WTC11 (cell line): ENCODE measurements around the gene PEX16. TPM values are rescaled to one million over a fixed set of nuclear protein-coding genes. Genes with fewer than 3 reads are reported as not detected.

Experiments used
- ATAC-seq: fragments of 200-7000 bp; cut with Tn5 transposase; 2 replicates; pipeline ENCODE4 v1.10.0; 2021; ENCODE audit warnings: mild to moderate bottlenecking, moderate library complexity
- CTCF ChIA-PET: fragments of 300-600 bp; sonication (Branson Sonifier 250); formaldehyde crosslinking; loops from one replicate; lab custom pipeline; 2021; ENCODE audit warnings: antibody characterized with exemption; lab: Charles Lee
- POLR2A ChIA-PET: fragments of 350-600 bp; sonication (Branson Sonifier 250); formaldehyde crosslinking; loops from one replicate; lab custom pipeline; 2021; ENCODE audit warnings: antibody characterized with exemption; lab: Charles Lee
- DNase-seq: peaks from one replicate; pipeline ENCODE4 v3.0.0; 2021; ENCODE audit warnings: low spot score
- H3K27ac Mint-ChIP-seq: 2 replicates; pipeline ENCODE4 v1.8.0; 2021; ENCODE audit warnings: mixed read lengths
- H3K27me3 Mint-ChIP-seq: 2 replicates; pipeline ENCODE4 v1.8.0; 2021; ENCODE audit warnings: low read depth, mild to moderate bottlenecking, moderate library complexity, mixed read lengths
- H3K36me3 Mint-ChIP-seq: 2 replicates; pipeline ENCODE4 v1.8.0; 2021; ENCODE audit warnings: mixed read lengths
- H3K4me1 Mint-ChIP-seq: 2 replicates; pipeline ENCODE4 v1.8.0; 2022; ENCODE audit warnings: mixed read lengths
- H3K4me3 Mint-ChIP-seq: 2 replicates; pipeline ENCODE4 v1.8.0; 2021; ENCODE audit warnings: mild to moderate bottlenecking, moderate library complexity, mixed read lengths
- H3K9me3 Mint-ChIP-seq: 2 replicates; pipeline ENCODE4 v1.8.0; 2021; ENCODE audit warnings: mixed read lengths
- ARID4B ChIP-seq: sonication (generic); formaldehyde crosslinking; IDR thresholded peaks from 2 replicates; pipeline ENCODE4 v1.8.0; 2023; ENCODE audit warnings: missing genetic modification reagents, mild to moderate bottlenecking, borderline replicate concordance
- ATF1 ChIP-seq: sonication (generic); formaldehyde crosslinking; IDR thresholded peaks from 2 replicates; pipeline ENCODE4 v1.8.1; 2023; ENCODE audit warnings: mild to moderate bottlenecking, moderate library complexity, missing genetic modification reagents
- ATF6 ChIP-seq: sonication (generic); formaldehyde crosslinking; IDR thresholded peaks from 2 replicates; pipeline ENCODE4 v1.8.1; 2023; ENCODE audit warnings: mild to moderate bottlenecking, missing genetic modification reagents
- CREB1 ChIP-seq: sonication (generic); formaldehyde crosslinking; IDR thresholded peaks from 2 replicates; pipeline ENCODE4 v1.8.0; 2023; ENCODE audit warnings: mild to moderate bottlenecking, missing genetic modification reagents
- GABPB1 ChIP-seq: sonication (generic); formaldehyde crosslinking; IDR thresholded peaks from 2 replicates; pipeline ENCODE4 v1.8.1; 2023; ENCODE audit warnings: mild to moderate bottlenecking, missing genetic modification reagents
- IRF2 ChIP-seq: sonication (generic); formaldehyde crosslinking; IDR thresholded peaks from 2 replicates; pipeline ENCODE4 v1.8.0; 2022; ENCODE audit warnings: low read depth, missing genetic modification reagents, borderline replicate concordance
- NFYB ChIP-seq: sonication (generic); formaldehyde crosslinking; conservative IDR thresholded peaks from 2 replicates; pipeline ENCODE4 v1.8.0; 2022; ENCODE audit warnings: low read depth, missing genetic modification reagents
- PRRX2 ChIP-seq: fragments of 250-450 bp; sonication (Bioruptor Pico); IDR thresholded peaks from 2 replicates; pipeline ENCODE4 v1.8.0; 2021; ENCODE audit warnings: mild to moderate bottlenecking
- RELA ChIP-seq: sonication (generic); formaldehyde crosslinking; IDR thresholded peaks from 2 replicates; pipeline ENCODE4 v1.8.1; 2022; ENCODE audit warnings: missing genetic modification reagents, mild to moderate bottlenecking, borderline replicate concordance
- SP1 ChIP-seq: sonication (generic); formaldehyde crosslinking; conservative IDR thresholded peaks from 2 replicates; pipeline ENCODE4 v1.8.1; 2022; ENCODE audit warnings: missing genetic modification reagents
- STAT6 ChIP-seq: sonication (generic); formaldehyde crosslinking; conservative IDR thresholded peaks from 2 replicates; pipeline ENCODE4 v1.8.1; 2023; ENCODE audit warnings: mild to moderate bottlenecking, low read depth, missing genetic modification reagents, moderate library complexity
- TCF7 ChIP-seq: sonication (generic); formaldehyde crosslinking; IDR thresholded peaks from 2 replicates; pipeline ENCODE4 v1.8.0; 2022; ENCODE audit warnings: mild to moderate bottlenecking, low read depth, missing genetic modification reagents, moderate library complexity
- ZBTB21 ChIP-seq: sonication (generic); formaldehyde crosslinking; IDR thresholded peaks from 2 replicates; pipeline ENCODE4 v1.8.1; 2023; ENCODE audit warnings: mild to moderate bottlenecking, missing genetic modification reagents, borderline replicate concordance
- ZNF232 ChIP-seq: sonication (generic); formaldehyde crosslinking; IDR thresholded peaks from 2 replicates; pipeline ENCODE4 v1.8.0; 2022; ENCODE audit warnings: mild to moderate bottlenecking, missing genetic modification reagents
- ZNF396 ChIP-seq: fragments of 250-450 bp; sonication (Bioruptor Pico); IDR thresholded peaks from 2 replicates; pipeline ENCODE4 v1.8.0; 2021; ENCODE audit warnings: mild to moderate bottlenecking, moderate library complexity, borderline replicate concordance
- ZNF423 ChIP-seq: fragments of 250-450 bp; sonication (Bioruptor Pico); IDR thresholded peaks from 2 replicates; pipeline ENCODE4 v2.1.2; 2022; ENCODE audit warnings: mild to moderate bottlenecking, moderate library complexity
- total RNA-seq: library from RNA; stranded (reverse); gene quantifications from 3 replicates; pipeline ENCODE4 v1.2.3, GENCODE V29; 2021
- TF ChIP-seq, protein P1 (sequence below): fragments of 250-450 bp; sonication (Bioruptor Pico); IDR thresholded peaks from 2 replicates; pipeline ENCODE4 v1.9.0; 2021; ENCODE audit warnings: mild to moderate bottlenecking, borderline replicate concordance

The PEX16 gene
- total RNA-seq, 1 experiment from 2014 or later, result 39.3 TPM

- TF ChIP-seq, protein P1, sequence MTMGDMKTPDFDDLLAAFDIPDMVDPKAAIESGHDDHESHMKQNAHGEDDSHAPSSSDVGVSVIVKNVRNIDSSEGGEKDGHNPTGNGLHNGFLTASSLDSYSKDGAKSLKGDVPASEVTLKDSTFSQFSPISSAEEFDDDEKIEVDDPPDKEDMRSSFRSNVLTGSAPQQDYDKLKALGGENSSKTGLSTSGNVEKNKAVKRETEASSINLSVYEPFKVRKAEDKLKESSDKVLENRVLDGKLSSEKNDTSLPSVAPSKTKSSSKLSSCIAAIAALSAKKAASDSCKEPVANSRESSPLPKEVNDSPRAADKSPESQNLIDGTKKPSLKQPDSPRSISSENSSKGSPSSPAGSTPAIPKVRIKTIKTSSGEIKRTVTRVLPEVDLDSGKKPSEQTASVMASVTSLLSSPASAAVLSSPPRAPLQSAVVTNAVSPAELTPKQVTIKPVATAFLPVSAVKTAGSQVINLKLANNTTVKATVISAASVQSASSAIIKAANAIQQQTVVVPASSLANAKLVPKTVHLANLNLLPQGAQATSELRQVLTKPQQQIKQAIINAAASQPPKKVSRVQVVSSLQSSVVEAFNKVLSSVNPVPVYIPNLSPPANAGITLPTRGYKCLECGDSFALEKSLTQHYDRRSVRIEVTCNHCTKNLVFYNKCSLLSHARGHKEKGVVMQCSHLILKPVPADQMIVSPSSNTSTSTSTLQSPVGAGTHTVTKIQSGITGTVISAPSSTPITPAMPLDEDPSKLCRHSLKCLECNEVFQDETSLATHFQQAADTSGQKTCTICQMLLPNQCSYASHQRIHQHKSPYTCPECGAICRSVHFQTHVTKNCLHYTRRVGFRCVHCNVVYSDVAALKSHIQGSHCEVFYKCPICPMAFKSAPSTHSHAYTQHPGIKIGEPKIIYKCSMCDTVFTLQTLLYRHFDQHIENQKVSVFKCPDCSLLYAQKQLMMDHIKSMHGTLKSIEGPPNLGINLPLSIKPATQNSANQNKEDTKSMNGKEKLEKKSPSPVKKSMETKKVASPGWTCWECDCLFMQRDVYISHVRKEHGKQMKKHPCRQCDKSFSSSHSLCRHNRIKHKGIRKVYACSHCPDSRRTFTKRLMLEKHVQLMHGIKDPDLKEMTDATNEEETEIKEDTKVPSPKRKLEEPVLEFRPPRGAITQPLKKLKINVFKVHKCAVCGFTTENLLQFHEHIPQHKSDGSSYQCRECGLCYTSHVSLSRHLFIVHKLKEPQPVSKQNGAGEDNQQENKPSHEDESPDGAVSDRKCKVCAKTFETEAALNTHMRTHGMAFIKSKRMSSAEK (CRISPR knock-in tag), result no peak
- TF ChIP-seq TCF7, result no peak
- 0 out of 2 replicates have a peak, but pooled peaks have one; percentile 43 for TF ChIP-seq NFYB
- no peak for TF ChIP-seq GABPB1 (CRISPR knock-in tag)
- TF ChIP-seq ZNF396 (CRISPR knock-in tag), result no peak
- no peak for TF ChIP-seq CREB1 (CRISPR knock-in tag)
- TF ChIP-seq PRRX2 (CRISPR knock-in tag), result no peak
- TF ChIP-seq ZNF232 (CRISPR knock-in tag), result no peak
- TF ChIP-seq ZNF423 (CRISPR knock-in tag), result peak; percentile 92
- TF ChIP-seq STAT6 (CRISPR knock-in tag), result no peak
- no peak for TF ChIP-seq ARID4B
- peak; percentile 42; the same call in 1 of the 2 replicates for TF ChIP-seq SP1
Observed at GRCh38 chr11:45918331-45918941, 759 bp upstream of the PEX16 start (continued).

DNA sequence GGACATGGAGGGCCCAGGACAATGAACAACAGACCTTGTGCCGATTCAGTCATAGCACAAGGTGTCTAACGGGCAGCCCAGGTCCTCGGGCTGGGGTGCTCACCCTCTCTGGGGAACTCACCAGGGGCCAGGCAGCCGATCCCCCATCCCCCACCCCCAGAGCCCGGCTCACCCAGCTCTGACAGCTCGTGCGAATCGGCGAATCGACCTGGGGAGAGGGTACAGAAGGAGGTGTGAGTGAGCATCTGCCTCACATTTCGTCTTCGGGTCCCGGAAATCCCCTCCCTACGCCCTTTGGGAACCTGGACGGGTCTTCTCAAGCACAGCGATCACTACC lies 423 bp downstream of the PEX16 start:
- ChIA-PET CTCF (interaction anchor here (1.0 to 1.7 kb wide), 8 partner anchors 17 to 146 kb away, joined by 3 to 17 read pairs (median 4); no protein-coding TSS in a partner anchor), POLR2A (interaction anchor here (0.6 to 1.7 kb wide), 8 partner anchors 12 to 90 kb away, joined by 3 to 8 read pairs (median 4); no protein-coding TSS in a partner anchor)
- DNase-seq, result no peak
- Mint-ChIP-seq H3K27me3 (peaks cover 2% of the 10 kb centered on the region; the same call in 1 of the 2 replicates), H3K9me3 (no peaks in the 10 kb centered on the region), H3K4me3 (peak overlapping the region; percentile 93), H3K27ac (no peak overlapping the region), H3K36me3 (peaks cover 3% of the 10 kb centered on the region; the same call in 1 of the 2 replicates), H3K4me1 (peaks cover 32% of the 10 kb centered on the region)
- ATAC-seq, result no peak
- TF ChIP-seq ATF1 (CRISPR knock-in tag) (no peak), ATF6 (no peak), RELA (no peak), IRF2 (no peak), ZBTB21 (CRISPR knock-in tag) (no peak)
- TF ChIP-seq, protein P1 (CRISPR knock-in tag), result no peak
